ENCODE measurements around the gene INIP.

DNA sequence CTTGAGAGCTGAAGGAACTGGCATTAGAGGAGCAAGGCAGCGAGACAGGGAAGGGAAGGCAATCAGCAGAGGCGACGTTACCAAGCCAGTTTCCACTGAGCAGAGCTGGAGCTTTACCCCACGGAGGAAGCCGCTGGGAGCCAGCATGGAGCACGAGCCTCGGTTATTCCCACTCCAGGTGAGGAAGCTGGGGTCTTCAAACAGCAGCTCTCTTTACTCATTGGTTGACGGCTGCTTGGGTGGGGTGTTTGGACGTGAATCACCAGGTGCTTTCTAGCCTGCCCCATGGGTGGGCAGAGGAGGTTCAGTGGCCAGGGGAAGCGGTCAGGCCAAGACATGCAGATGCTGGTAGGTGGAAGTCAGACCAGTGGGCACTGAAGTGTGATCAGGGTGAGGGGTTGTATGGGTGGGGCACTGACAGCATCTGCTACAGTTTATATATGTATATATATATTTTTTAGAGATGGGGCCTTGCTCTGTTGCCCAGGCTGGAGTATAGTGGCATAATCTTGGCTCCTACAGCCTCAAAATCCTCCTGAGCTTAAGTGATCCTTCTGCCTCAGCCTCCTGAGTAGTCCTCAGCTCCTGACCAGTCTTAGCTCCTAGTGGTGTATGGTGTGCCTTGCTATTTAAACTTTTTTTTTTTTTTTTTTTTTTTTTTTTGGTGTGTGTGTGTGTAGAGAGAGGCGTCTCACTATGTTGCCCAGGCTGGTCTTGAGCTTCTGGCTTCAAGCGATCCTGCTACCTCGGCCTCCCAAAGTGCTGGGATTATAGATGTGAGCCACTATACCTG lies 45.0 kb upstream of the INIP start:
- TF ChIP-seq, protein P1, sequence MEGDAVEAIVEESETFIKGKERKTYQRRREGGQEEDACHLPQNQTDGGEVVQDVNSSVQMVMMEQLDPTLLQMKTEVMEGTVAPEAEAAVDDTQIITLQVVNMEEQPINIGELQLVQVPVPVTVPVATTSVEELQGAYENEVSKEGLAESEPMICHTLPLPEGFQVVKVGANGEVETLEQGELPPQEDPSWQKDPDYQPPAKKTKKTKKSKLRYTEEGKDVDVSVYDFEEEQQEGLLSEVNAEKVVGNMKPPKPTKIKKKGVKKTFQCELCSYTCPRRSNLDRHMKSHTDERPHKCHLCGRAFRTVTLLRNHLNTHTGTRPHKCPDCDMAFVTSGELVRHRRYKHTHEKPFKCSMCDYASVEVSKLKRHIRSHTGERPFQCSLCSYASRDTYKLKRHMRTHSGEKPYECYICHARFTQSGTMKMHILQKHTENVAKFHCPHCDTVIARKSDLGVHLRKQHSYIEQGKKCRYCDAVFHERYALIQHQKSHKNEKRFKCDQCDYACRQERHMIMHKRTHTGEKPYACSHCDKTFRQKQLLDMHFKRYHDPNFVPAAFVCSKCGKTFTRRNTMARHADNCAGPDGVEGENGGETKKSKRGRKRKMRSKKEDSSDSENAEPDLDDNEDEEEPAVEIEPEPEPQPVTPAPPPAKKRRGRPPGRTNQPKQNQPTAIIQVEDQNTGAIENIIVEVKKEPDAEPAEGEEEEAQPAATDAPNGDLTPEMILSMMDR (IDR thresholded peaks at IDR 0.05), result no peak
- no peak for TF ChIP-seq POLR2A (IDR thresholded peaks at IDR 0.05)
